Rectal smooth muscle tissue (tissue), 1 donor: ENCODE measurements around the gene INPP5B.

Experiments used
- H3K27ac ChIP-seq: one replicate; pipeline ENCODE4 v1.7.0; 2013; ENCODE audit warnings: low read depth, low read length, inconsistent platforms
- H3K27me3 ChIP-seq: one replicate; pipeline ENCODE4 v1.7.0; 2013; ENCODE audit warnings: low read length; ENCODE audit not compliant: control insufficient read depth, insufficient read depth
- H3K36me3 ChIP-seq: one replicate; pipeline ENCODE4 v1.7.0; 2013; ENCODE audit warnings: low read length; ENCODE audit not compliant: control insufficient read depth, insufficient read depth
- H3K4me1 ChIP-seq: one replicate; pipeline ENCODE4 v1.7.0; 2013; ENCODE audit warnings: low read length; ENCODE audit not compliant: control insufficient read depth, insufficient read depth
- H3K4me3 ChIP-seq: one replicate; pipeline ENCODE4 v1.7.0; 2013; ENCODE audit warnings: low read length
- H3K9ac ChIP-seq: one replicate; pipeline ENCODE4 v1.7.0; 2013; ENCODE audit warnings: low read length

Gene INPP5B

GRCh38 chr1:37853157-37853556 lies 93.7 kb downstream of the INPP5B start:
- H3K27me3 ChIP-seq, result no peaks in the 10 kb centered on the region
- H3K27ac ChIP-seq, result no peak overlapping the region
- H3K36me3 ChIP-seq, result no peaks in the 10 kb centered on the region
- no peak overlapping the region for H3K4me3 ChIP-seq
- peaks cover 3% of the 10 kb centered on the region for H3K4me1 ChIP-seq
- H3K9ac ChIP-seq, result no peak overlapping the region

- H3K4me3 ChIP-seq, result no peak overlapping the region
- H3K4me1 ChIP-seq, result no peaks in the 10 kb centered on the region
- H3K9ac ChIP-seq, result no peak overlapping the region
- H3K27ac ChIP-seq, result no peak overlapping the region
- H3K27me3 ChIP-seq, result no peaks in the 10 kb centered on the region
- no peaks in the 10 kb centered on the region for H3K36me3 ChIP-seq
Measured at GRCh38 chr1:37851782-37852210, 95.1 kb downstream of the INPP5B start.

- H3K27ac ChIP-seq, result no peak overlapping the region
- no peaks in the 10 kb centered on the region for H3K36me3 ChIP-seq
- H3K4me3 ChIP-seq, result no peak overlapping the region
- H3K4me1 ChIP-seq, result no peaks in the 10 kb centered on the region
- no peaks in the 10 kb centered on the region for H3K27me3 ChIP-seq
- H3K9ac ChIP-seq, result no peak overlapping the region
Measured at GRCh38 chr1:37851262-37851661, 95.6 kb downstream of the INPP5B start.

- Histone ChIP-seq H3K9ac (no peak overlapping the region), H3K4me1 (no peaks in the 10 kb centered on the region), H3K4me3 (no peak overlapping the region), H3K27me3 (no peaks in the 10 kb centered on the region), H3K36me3 (no peaks in the 10 kb centered on the region), H3K27ac (no peak overlapping the region)
Measured at GRCh38 chr1:37850352-37850955, 96.4 kb downstream of the INPP5B start.

- Histone ChIP-seq H3K27me3 (no peaks in the 10 kb centered on the region), H3K4me1 (no peaks in the 10 kb centered on the region), H3K27ac (no peak overlapping the region), H3K9ac (no peak overlapping the region), H3K4me3 (no peak overlapping the region), H3K36me3 (no peaks in the 10 kb centered on the region)
Measured at GRCh38 chr1:37849480-37849879, 97.4 kb downstream of the INPP5B start.

DNA sequence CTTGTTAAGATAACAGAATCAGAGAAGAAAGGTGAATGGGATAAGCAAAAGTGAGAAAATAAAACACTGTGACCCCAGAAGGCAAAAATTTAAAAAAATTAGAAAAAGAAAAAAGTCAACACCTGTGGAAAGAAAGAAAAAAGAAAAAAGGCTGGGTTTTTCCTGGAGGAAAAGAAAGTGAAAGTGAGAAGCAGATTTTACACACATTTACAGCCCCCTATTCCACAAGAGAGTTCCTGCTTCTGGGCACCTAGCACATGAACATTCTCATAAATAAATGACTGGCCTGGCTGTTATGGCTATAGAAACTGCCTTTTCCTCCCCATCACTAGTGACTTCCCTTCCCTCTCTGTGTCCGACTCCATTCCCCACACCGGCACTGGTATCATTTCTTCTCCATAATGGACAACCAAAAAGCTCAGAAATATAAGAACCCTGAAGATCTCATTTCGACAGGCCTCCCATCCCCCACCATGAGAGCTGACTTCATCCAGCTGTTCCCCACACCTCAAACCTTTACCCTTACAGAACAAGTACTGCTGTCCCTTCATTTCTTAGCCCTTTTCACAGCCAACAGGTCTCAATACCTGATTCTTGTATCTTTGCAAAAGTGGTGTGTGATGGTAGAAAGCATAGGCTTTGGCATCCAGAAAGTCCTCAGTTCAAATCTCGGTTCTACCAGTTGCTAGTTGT lies 100.1 kb downstream of the INPP5B start:
- H3K4me1 ChIP-seq, result no peaks in the 10 kb centered on the region
- no peaks in the 10 kb centered on the region for H3K27me3 ChIP-seq
- H3K27ac ChIP-seq, result no peak overlapping the region
- H3K36me3 ChIP-seq, result no peaks in the 10 kb centered on the region
- no peak overlapping the region for H3K4me3 ChIP-seq
- no peak overlapping the region for H3K9ac ChIP-seq

GRCh38 chr1:37845786-37846185 lies 101.1 kb downstream of the INPP5B start:
- no peak overlapping the region for H3K9ac ChIP-seq
- H3K4me1 ChIP-seq, result no peaks in the 10 kb centered on the region
- no peak overlapping the region for H3K4me3 ChIP-seq
- no peaks in the 10 kb centered on the region for H3K36me3 ChIP-seq
- no peak overlapping the region for H3K27ac ChIP-seq
- no peaks in the 10 kb centered on the region for H3K27me3 ChIP-seq

DNA sequence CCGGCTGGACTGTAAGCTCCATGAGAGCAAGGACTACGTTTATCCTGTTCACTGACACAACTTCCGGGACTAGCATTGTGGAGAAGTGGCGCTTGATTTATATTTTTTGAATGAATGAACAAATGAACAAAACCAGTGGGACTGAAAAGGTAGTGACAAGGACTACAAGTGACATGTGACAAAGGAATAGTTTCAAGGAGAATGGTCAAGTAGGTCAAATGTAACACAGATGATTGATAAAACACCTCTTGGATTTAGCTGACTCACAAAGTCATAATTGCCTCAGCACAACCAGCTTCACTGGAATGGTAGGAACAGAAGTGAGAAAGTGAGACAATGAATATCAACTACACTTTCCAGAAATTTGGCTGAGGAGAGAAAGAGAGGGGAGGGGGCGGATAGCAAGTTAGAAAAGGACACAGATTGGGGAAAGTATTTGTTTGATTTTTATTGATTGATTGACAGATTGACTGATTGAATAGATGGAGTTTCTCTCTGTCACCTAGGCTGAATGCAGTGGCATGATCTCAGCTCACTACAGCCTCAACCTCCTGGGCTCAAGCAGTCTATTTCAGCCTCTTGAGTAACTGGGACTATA lies 101.7 kb downstream of the INPP5B start:
- H3K27ac ChIP-seq, result no peak overlapping the region
- H3K9ac ChIP-seq, result no peak overlapping the region
- no peaks in the 10 kb centered on the region for H3K4me1 ChIP-seq
- H3K4me3 ChIP-seq, result no peak overlapping the region
- no peaks in the 10 kb centered on the region for H3K27me3 ChIP-seq
- no peaks in the 10 kb centered on the region for H3K36me3 ChIP-seq

GRCh38 chr1:37844536-37844935 lies 102.3 kb downstream of the INPP5B start:
- Histone ChIP-seq H3K36me3 (peaks cover 5% of the 10 kb centered on the region), H3K4me1 (no peaks in the 10 kb centered on the region), H3K9ac (no peak overlapping the region), H3K27me3 (no peaks in the 10 kb centered on the region), H3K27ac (no peak overlapping the region), H3K4me3 (no peak overlapping the region)

DNA sequence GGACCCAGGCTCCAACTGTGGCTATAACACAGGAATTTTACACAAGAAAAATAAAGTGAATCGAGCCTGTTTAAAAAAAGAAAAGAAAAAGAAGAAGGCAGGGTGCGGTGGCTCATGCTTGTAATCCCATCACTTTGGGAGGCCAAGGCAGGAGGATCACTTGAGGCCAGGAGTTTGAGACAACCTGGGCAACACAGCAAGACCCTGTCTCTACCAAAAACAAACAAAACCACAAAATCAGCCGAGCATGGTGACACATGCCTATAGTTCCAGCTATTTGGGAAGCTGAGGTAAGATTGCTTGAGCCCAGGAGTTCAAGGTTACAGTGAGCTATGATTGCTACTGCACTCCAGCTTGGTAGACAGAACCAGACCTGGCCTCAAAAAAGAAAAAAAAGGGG lies 105.2 kb downstream of the INPP5B start:
- Histone ChIP-seq H3K36me3 (peaks cover 13% of the 10 kb centered on the region), H3K4me3 (no peak overlapping the region), H3K9ac (no peak overlapping the region), H3K27ac (no peak overlapping the region), H3K27me3 (no peaks in the 10 kb centered on the region), H3K4me1 (no peaks in the 10 kb centered on the region)

GRCh38 chr1:37840711-37841110 lies 106.1 kb downstream of the INPP5B start:
- Histone ChIP-seq H3K36me3 (peaks cover 17% of the 10 kb centered on the region), H3K4me1 (no peaks in the 10 kb centered on the region), H3K27me3 (no peaks in the 10 kb centered on the region), H3K27ac (no peak overlapping the region), H3K9ac (no peak overlapping the region), H3K4me3 (no peak overlapping the region)

- peaks cover 24% of the 10 kb centered on the region for H3K36me3 ChIP-seq
- H3K27ac ChIP-seq, result no peak overlapping the region
- no peak overlapping the region for H3K4me3 ChIP-seq
- H3K9ac ChIP-seq, result no peak overlapping the region
- H3K27me3 ChIP-seq, result no peaks in the 10 kb centered on the region
- H3K4me1 ChIP-seq, result no peaks in the 10 kb centered on the region
Measured at GRCh38 chr1:37839676-37840075, 107.2 kb downstream of the INPP5B start.

GRCh38 chr1:37836788-37837187 lies 110.1 kb downstream of the INPP5B start:
- H3K36me3 ChIP-seq, result peaks cover 39% of the 10 kb centered on the region
- no peak overlapping the region for H3K9ac ChIP-seq
- no peak overlapping the region for H3K27ac ChIP-seq
- no peak overlapping the region for H3K4me3 ChIP-seq
- no peaks in the 10 kb centered on the region for H3K27me3 ChIP-seq
- no peaks in the 10 kb centered on the region for H3K4me1 ChIP-seq
